Measurements from ENCODE around the gene PPP2R5C.
"Not testable (repeated sequence)": the region's sequence is repeated elsewhere in the genome, so short reads cannot be mapped to it uniquely, and the experiment has no call there.

The PPP2R5C gene

DNA sequence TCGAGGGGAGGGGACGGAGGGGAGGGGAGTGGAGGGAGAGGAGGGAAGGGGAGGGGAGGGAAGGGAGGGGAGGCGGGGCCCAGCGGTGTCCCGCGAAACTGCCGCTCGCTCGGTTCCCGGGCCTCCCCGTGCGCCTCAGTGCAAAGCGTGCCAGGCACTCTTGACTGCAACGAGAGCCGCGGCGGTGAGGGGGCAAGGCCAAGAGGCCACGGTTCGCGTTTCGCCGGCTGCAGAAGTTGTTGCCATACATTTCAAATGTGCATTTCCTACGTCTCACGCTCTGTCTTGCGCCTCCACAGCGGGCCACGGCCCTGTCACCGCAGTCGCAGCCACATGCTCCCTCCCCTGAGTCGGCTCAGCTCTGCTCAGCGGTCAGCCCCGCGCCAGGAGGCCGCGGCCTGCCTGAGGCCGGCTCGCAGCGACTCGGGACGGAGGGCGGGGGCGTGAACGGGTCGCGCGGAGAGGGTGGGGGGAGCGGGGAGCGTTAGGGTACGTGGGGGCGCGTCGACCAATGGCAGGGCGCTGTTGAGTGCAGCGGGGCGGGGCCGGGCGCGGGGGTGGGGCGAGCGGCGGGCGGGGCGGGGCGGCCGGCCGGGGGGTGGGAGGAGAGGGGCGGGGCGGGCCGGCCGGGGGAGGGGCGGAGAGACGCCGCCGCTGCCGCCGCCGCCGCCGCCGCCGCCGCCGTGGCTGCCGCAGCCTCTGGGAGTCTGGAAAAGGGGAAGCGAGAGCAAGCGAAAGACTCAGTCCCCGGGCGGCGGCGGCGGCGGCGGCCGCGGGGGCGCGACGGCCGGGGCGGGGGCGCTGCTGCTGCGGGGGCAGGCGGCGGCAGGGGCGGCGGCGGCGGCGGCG lies at the start of gene PPP2R5C:
PPP2R5C (plus strand) TSS at position 678 of the 849 bp plus-strand sequence. CDS start 185 bp downstream, outside the sequence.
- peaks cover 12% of the 10 kb centered on the region for H3K36me3 Mint-ChIP-seq (ENCODE audit: low read depth)
- ATAC-seq (peak; percentile 69), DNase-seq (peak; percentile 88)
- H3K4me3 Mint-ChIP-seq, result peak within 1 kb of the TSS; percentile 83
- peaks cover 46% of the 10 kb centered on the region for H3K4me1 Mint-ChIP-seq
- H3K27me3 Mint-ChIP-seq, result no peaks in the 10 kb centered on the region
- no peaks in the 10 kb centered on the region for H3K9me3 Mint-ChIP-seq
- peak within 1 kb of the TSS; percentile 11 for H3K27ac Mint-ChIP-seq

DNA sequence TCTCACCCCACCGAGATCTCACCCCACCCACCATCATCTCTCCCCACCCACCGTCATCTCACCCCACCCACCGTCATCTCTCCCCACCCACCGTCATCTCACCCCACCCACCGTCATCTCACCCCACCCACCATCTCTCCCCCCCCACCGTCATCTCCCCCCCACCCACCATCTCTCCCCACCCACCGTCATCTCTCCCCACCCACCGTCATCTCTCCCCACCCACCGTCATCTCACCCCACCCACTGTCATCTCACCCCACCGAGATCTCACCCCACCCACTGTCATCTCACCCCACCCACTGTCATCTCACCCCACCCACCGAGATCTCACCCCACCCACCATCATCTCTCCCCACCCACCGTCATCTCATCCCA lies 49.7 kb upstream of the PPP2R5C start:
- H3K27ac Mint-ChIP-seq; H3K36me3 Mint-ChIP-seq (ENCODE audit: low read depth); DNase-seq; H3K9me3 Mint-ChIP-seq; ATAC-seq; H3K4me3 Mint-ChIP-seq; H3K27me3 Mint-ChIP-seq: not testable (repeated sequence)
- H3K4me1 Mint-ChIP-seq, result peaks cover 25% of the 10 kb centered on the region

DNA sequence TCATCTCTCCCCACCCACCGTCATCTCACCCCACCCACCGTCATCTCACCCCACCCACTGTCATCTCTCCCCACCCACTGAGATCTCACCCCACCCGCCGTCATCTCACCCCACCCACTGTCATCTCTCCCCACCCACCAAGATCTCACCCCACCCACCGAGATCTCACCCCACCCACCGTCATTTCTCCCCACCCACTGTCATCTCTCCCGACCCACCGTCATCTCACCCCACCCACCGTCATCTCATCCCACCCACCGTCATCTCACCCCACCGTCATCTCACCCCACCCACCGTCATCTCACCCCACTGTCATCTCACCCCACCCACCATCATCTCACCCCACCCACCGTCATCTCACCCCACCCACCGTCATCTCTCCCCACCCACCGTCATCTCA lies 49.2 kb upstream of the PPP2R5C start:
- not testable (repeated sequence) for H3K9me3 Mint-ChIP-seq; ATAC-seq; H3K36me3 Mint-ChIP-seq (ENCODE audit: low read depth); H3K27ac Mint-ChIP-seq; H3K27me3 Mint-ChIP-seq; DNase-seq; H3K4me3 Mint-ChIP-seq
- peaks cover 21% of the 10 kb centered on the region for H3K4me1 Mint-ChIP-seq

DNA sequence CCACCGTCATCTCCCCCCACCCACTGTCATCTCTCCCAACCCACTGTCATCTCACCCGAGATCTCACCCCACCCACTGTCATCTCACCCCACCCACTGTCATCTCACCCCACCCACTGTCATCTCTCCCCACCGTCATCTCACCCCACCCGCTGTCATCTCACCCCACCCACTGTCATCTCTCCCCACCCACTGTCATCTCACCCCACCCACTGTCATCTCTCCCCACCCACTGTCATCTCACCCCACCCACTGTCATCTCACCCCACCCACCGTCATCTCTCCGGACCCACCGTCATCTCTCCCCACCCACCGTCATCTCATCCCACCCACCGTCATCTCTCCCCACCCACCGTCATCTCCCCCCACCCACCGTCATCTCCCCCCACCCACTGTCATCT lies 48.4 kb upstream of the PPP2R5C start:
- H3K4me3 Mint-ChIP-seq; H3K36me3 Mint-ChIP-seq (ENCODE audit: low read depth); H3K27ac Mint-ChIP-seq; DNase-seq; H3K27me3 Mint-ChIP-seq; H3K9me3 Mint-ChIP-seq; ATAC-seq: not testable (repeated sequence)
- H3K4me1 Mint-ChIP-seq, result peaks cover 17% of the 10 kb centered on the region

DNA sequence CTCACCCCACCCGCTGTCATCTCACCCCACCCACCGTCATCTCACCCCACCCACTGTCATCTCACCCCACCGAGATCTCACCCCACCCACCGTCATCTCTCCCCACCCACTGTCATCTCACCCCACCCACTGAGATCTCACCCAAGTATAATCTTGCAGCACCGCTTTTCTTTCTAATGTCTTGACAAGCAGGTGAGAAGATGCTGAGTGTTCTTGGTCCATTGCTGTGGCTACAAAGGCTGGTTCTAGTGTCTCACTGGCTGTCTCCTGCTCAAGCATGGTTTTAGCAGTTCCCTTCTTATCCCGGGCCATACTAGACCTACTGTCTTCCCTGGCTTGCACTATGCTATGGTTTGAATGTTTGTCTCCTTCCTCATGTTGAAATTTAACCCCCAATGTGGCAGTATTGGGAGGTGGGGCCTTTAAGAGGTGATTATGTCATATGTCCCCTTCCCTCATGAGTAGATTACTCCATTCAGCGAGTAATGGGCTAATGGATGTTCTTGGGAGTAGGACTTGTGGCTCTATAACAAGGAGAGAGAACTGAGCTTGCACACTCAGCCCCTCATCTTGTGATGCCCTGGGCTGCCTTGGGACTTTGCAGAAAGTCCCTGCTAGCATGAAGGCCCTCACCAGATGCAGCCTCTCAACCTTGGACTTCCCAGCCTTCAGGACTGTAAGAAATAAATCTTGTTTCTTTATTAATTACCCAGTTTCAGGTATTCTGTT lies 47.7 kb upstream of the PPP2R5C start:
- H3K27me3 Mint-ChIP-seq, result no peaks in the 10 kb centered on the region
- H3K4me3 Mint-ChIP-seq, result no peak overlapping the region
- H3K9me3 Mint-ChIP-seq, result no peaks in the 10 kb centered on the region
- no peaks in the 10 kb centered on the region for H3K36me3 Mint-ChIP-seq (ENCODE audit: low read depth)
- H3K27ac Mint-ChIP-seq, result peak overlapping the region; percentile 25
- DNase-seq (no peak), ATAC-seq (no peak)
- peaks cover 13% of the 10 kb centered on the region for H3K4me1 Mint-ChIP-seq

DNA sequence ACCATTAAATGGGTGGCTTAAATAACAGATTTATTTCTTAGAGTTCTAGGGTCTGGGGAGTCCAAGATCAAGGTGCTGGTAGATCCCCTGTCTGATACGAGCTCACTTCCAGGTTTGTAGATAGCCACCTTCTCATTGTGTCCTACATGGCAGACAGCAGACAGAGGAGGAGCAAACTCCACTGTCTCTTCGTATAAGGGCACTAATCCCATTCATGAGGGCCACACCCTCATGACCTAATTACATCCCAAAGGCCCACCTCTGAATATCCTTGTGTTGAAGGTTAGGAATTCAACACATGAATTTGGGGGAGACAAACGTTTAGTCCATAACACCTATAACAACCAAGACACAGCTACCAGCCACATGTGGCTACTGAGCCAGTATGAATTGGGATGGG lies 47.1 kb upstream of the PPP2R5C start:
- DNase-seq (no peak), ATAC-seq (no peak)
- no peak overlapping the region for H3K27ac Mint-ChIP-seq
- H3K27me3 Mint-ChIP-seq, result no peaks in the 10 kb centered on the region
- peaks cover 16% of the 10 kb centered on the region for H3K4me1 Mint-ChIP-seq
- H3K4me3 Mint-ChIP-seq, result no peak overlapping the region
- H3K36me3 Mint-ChIP-seq (ENCODE audit: low read depth), result no peaks in the 10 kb centered on the region
- no peaks in the 10 kb centered on the region for H3K9me3 Mint-ChIP-seq

DNA sequence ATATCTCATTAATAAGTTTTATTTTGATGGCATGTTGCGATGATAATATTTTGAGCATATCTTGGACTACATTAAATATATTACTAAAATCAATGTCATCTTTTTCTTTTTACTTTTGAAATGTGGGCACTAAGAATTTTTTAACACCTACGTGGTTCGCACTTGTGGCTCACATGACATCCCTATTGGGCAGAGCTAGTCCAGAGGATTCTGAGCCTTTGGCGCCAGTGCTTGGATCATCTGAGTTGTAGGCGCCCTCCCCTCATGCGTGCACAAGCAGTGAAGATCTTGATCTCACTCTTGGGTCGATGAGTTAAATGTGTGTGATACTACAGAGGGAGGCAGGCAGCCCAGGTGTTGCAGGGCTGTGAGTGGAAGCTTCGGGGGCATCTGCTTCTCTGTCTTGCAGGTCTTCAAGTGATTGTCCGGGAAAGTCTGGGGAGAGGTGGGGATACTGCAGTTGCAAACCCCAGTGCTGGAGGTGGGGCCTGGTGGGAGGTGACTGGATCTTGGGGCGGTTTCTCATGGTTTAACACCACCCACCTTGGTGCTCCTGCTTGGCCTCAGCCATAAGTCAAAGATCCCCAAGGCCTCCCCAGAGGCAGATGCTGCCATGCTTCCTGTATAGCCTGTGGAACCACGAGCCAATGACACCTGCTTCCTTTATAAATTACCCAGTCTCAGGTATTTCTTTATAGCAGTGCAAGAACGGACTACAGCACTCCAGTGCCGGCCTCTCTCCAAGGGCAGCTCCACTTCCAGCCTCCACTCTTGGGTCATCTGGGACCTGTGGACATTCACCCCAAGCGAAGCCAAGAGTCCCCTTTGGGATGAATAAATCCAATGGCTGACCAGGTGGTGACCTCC lies 46.1 kb upstream of the PPP2R5C start:
- ATAC-seq (no peak), DNase-seq (no peak)
- H3K9me3 Mint-ChIP-seq, result no peaks in the 10 kb centered on the region
- H3K36me3 Mint-ChIP-seq (ENCODE audit: low read depth), result no peaks in the 10 kb centered on the region
- H3K4me3 Mint-ChIP-seq, result no peak overlapping the region
- no peaks in the 10 kb centered on the region for H3K27me3 Mint-ChIP-seq
- no peak overlapping the region for H3K27ac Mint-ChIP-seq
- H3K4me1 Mint-ChIP-seq, result peaks cover 22% of the 10 kb centered on the region

DNA sequence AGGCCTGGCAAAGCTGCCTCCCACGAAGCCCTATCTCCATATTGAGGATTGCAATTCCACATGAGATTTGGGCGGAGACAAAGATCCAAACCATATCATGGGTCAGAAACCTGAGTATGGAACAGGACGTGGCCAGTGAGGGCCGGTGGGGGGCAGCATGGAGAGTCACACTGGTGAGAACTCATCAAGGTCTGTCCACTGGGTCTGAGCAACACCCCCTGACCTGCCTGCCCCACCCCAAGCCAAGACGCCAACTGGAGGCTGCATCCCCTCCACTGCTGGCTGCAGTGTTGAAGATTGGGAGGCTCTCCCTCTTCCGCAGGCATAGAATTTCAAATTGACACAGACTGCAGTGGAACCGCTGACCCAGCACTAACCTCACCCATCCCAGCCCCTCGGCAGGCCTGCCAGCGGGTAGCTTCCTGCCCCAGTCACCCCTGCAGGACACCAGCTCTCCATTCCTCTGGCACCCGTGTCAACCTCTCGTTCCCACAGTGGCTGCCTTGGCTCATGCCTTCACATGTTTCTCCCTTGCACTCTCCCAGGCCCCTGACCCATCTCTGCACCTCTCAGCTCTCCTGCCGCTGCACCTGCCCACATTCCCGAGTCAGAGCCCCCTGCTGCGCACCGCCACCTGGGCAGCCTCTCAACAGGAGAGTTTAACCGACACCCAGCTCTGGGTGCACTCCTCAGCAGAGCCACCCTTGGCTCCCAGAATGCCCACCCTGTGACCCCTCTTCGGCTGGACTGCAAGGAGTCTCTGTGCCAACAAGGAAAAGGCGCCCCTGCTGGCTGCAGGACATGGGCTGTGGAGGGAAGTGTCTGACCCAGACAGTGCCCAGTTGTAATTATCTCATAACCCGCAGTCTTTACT lies 45.2 kb upstream of the PPP2R5C start:
- no peaks in the 10 kb centered on the region for H3K27me3 Mint-ChIP-seq
- ATAC-seq, result no peak
- H3K27ac Mint-ChIP-seq, result no peak overlapping the region
- no peaks in the 10 kb centered on the region for H3K9me3 Mint-ChIP-seq
- peaks cover 22% of the 10 kb centered on the region for H3K4me1 Mint-ChIP-seq
- no peak for DNase-seq
- H3K36me3 Mint-ChIP-seq (ENCODE audit: low read depth), result no peaks in the 10 kb centered on the region
- no peak overlapping the region for H3K4me3 Mint-ChIP-seq

DNA sequence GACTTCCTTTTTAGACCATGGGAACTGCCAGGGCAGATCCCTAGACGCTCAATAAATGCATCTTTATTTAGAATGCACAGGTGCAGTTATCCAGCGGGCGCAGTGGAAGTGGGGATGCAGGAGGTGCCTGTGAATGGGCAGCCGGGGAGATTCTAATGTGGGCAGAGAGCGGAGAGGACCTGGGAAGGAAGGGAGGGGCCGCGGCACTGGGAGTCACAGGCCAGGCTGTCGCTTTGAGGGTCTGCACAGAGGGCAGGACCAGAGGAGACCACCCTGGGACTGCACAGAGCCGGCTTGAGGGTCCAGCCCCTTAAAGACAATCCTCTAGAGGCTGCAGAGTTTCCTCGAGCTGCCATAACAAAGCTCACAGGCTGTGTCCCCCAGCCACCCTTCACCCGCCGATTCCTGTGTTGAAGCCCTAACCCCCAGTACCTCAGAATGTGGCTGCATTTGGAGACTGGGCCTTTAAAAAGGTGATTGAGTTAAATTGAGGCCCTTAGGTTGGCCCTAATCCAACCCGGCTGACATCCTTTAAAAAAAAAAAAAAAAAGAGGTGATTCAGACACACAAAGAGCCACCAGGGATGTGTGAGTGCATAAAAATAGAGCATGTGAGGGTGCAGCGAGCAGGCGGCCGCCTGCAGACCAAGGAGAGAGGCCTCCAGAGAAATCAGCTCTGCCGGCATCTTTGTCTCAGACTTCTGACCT lies 44.4 kb upstream of the PPP2R5C start:
- DNase-seq (no peak), ATAC-seq (no peak)
- Mint-ChIP-seq H3K27ac (no peak overlapping the region), H3K4me1 (peaks cover 30% of the 10 kb centered on the region), H3K4me3 (no peak overlapping the region), H3K9me3 (no peaks in the 10 kb centered on the region), H3K36me3 (ENCODE audit: low read depth) (no peaks in the 10 kb centered on the region), H3K27me3 (no peaks in the 10 kb centered on the region)

DNA sequence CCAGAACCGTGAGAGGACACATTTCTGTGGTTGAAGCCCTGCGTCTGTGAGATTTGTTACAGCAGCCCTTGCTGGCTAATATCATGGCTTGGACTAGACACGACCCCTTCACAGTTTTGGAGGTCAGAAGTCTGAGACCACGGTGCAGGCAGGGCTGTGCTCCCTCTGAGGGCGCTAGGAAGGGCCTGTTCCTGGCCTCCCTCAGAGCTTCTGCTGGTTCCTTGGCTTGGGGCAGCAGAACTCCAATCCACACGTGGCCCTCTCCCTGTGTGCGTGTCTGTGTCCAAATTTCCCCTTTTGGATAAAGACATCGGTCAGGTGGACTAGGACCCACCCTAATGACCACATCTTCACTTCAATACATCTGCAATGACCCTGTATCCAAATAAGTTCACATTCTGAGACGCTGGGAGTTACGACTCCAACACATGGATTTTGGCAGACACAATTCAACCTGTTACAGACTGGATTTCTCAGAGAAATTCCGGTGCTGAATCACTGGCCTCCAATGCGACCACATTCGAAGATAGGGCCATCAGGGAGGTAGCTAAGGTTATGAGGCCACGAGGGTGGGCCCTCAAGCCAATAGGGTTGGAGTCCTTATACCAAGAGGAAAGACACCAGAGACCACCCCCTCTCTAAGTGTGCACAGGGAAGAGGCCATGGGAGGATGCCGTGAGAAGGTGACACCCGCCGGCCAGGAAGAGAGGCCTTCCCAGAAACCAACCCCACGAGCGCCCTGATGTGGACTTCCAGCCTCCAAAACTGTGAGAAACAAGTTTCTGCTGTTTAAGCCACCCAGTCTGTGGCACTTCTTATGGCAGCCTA lies 43.6 kb upstream of the PPP2R5C start:
- Mint-ChIP-seq H3K9me3 (no peaks in the 10 kb centered on the region), H3K36me3 (ENCODE audit: low read depth) (no peaks in the 10 kb centered on the region), H3K27ac (no peak overlapping the region), H3K4me3 (no peak overlapping the region), H3K27me3 (no peaks in the 10 kb centered on the region), H3K4me1 (peaks cover 37% of the 10 kb centered on the region)
- DNase-seq, result no peak
- ATAC-seq, result no peak

DNA sequence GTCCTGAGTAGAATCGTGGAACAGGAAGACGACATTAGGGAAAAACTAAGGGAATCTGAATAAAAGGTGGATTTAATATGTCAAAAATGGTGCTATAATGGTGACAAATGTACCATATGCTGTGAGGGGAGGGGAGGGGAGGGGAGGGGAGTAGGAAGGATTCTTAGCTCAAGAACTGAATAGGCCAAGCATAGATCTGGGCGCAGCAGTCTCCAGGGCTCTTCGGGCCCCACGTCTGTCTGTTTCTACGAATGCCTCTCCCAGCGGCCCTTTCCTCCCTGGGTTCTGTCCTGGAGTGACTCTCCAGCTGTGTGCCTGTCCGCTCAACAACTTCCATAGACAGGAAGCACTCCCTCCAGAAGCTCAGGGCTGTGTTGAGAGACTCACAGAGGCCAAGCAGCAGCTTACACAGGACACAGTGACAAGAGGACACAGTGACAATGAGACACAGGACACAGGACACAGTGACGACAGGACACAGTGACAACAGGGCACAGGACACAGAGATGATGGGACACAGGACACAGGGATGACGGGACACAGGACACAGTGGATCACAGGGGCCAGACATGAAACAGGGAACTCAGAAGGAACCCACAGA lies 42.4 kb upstream of the PPP2R5C start:
- Mint-ChIP-seq H3K9me3 (no peaks in the 10 kb centered on the region), H3K4me3 (no peak overlapping the region), H3K27ac (no peak overlapping the region), H3K27me3 (no peaks in the 10 kb centered on the region), H3K36me3 (ENCODE audit: low read depth) (no peaks in the 10 kb centered on the region), H3K4me1 (peaks cover 37% of the 10 kb centered on the region)
- no peak for ATAC-seq
- no peak for DNase-seq

DNA sequence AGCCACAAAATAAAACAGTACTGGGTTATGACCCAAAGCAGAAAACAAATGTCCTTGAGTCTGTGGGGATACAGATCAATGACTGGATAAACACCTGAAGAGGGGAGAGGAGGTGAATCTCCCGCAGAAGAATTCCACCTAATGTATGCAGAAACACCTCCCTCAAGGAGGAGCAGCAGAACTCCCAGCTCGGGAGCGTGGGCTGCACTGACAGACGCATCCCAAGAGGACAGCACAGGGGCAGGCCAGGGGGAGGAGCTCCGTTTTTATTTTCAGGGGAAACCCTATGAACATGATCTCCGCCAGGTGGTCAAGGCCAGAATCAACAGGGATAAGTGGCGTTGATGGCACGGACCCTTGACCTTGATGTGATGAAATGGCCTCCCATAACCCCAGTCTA lies 41.8 kb upstream of the PPP2R5C start:
- Mint-ChIP-seq H3K4me3 (no peak overlapping the region), H3K27me3 (no peaks in the 10 kb centered on the region), H3K9me3 (no peaks in the 10 kb centered on the region), H3K4me1 (peaks cover 37% of the 10 kb centered on the region), H3K36me3 (ENCODE audit: low read depth) (no peaks in the 10 kb centered on the region), H3K27ac (no peak overlapping the region)
- no peak for ATAC-seq
- DNase-seq, result no peak
